Smooth muscle cell of the brain vasculature (primary cell): Measurements from ENCODE around the gene SUMO3.

Source experiments
- DNase-seq: peaks from one replicate; pipeline ENCODE4 v3.0.0-alpha.2; 2012; ENCODE audit warnings: low read depth, low spot score

Gene SUMO3

GRCh38 chr21:44817914-44818639 lies at the start of gene SUMO3:
Gene SUMO3, minus strand, starts transcription at chr21:44818062. Its CDS starts 94 bp downstream, at chr21:44817968.
- DNase-seq: peak; percentile 61

- no peak for DNase-seq
Observed at GRCh38 chr21:44867464-44867863, 49.6 kb upstream of the SUMO3 start.

- no peak for DNase-seq
Observed at GRCh38 chr21:44866780-44867179, 48.9 kb upstream of the SUMO3 start.

DNA sequence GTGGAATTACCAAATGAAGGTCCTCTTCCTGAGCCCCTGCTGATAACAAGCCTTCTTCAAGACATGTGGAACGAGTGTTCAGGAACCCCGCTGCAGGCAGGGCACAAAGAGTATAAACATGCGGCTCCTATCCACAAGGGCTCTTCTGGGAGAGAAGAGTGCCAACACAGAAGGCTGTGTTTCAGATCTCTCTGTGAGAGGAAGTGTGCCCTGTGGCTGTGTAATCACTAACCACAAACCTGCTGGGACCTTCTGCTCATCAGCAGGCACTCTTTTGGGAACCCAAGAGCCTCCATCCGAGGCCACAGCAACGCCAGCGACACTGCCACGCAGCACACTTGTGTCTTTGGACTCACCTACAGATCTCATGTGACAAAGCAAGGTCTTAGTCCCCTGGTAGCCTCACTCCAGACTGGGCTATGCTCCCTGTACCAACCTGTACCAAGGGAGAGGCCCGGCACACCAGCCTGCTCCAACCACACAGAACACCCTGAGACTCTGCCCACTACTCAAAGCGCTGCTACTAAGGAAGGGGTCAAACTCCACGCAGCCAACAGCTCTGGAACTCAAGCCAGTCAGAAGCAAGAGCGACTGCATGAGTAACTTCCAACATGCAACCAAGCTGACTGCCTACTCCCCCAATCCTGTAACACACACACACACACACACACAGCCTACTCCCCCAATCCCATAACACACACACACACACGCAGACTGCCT lies 47.9 kb upstream of the SUMO3 start:
- DNase-seq: no peak

DNA sequence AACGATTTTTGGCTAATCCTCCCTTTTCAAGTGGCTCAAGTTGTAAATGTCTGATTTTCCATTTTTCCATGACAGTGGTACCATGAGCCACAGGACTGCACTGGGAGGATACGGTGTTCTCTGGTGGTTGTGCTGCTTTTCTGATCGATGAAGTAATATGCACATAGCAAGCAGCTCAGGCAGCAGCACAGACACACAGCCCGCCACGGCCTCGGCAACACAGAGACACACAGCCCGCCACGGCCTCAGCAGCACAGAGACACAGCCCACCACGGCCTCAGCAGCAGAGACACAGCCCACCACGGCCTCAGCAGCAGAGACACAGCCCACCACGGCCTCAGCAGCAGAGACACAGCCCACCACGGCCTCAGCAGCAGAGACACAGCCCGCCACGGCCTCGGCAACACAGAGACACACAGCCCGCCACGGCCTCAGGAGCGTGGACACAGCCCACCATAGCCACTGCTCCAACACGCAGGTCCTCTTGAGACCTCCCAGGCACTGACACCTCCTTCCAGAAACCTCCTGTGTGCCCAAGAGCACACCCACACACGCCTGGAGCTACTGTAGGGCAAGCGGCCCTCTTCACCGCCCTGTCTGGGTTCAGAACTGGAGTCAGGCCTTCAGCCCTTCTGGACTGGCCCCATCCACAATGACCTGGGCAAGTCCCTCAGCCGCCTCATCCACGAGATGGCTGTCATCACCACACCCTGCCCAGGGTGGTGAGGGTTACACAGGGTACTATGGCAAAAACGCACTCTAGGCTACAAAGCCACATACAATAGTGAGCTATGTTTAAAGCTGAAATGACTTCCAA lies 45.2 kb upstream of the SUMO3 start:
- DNase-seq: no peak

- no peak for DNase-seq
Observed at GRCh38 chr21:44858791-44859190, 40.9 kb upstream of the SUMO3 start.

DNA sequence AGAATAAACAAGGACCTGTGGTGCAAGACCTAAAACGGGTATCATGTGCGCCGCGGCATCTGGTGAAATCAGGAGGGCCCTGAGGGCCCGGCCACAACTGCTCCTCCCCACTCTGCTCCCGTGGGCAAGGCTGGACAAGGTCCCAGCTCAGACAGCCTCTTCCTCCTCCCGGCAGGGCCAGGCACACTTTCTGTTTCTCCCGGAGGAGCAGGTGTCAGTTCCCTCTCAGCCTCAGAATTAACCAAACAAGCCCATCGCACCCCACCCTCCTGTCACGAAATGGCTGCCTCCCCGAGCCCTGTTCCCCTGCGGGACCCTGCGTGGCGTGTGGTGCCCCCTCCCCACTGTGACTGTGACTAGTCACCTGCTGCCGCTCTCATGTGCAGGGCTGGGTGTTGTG lies 40.4 kb upstream of the SUMO3 start:
- no peak for DNase-seq

DNA sequence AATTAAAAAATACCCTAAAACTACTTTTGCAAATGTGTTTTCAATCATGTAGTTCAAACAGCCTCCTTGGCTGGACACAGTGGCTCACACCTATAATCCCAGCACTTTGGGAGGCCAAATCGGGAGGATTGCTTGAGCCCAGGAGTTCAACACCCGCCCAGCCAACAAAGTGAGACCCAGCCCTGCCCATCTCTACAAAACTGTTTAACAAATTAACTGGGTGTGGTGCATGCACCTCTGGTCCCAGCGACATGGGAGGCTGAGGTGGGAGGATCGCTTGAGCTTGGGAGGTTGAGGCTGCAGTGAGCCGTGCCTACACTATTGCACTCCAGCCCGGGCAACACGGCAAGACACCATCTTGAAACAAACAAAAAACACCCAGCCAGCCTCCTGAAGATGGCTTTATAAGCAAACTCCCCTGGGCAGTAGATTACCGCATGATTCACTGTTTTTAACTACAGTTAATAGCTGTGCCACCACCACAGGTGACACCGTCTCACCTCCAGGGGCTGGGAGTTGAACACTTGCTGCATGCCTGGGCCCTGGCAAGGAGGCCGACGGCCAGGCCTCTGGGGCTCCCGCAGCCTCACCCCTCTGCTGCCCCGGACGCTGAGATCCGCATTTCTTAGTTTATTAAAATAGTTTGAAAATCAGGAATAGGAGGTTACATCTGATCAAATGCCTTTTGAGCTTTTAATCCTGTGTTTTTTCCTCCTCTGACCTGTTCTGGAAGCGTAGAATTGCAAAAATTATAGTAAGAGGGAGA lies 39.4 kb upstream of the SUMO3 start:
- DNase-seq: no peak

- no peak for DNase-seq
Observed at GRCh38 chr21:44856131-44856530, 38.3 kb upstream of the SUMO3 start.

- DNase-seq: no peak
Observed at GRCh38 chr21:44855572-44855971, 37.7 kb upstream of the SUMO3 start.

- no peak for DNase-seq
Observed at GRCh38 chr21:44854664-44855446, 37.0 kb upstream of the SUMO3 start.

GRCh38 chr21:44854391-44854663 lies 36.5 kb upstream of the SUMO3 start:
- DNase-seq: no peak

- DNase-seq: no peak
Observed at GRCh38 chr21:44853601-44854390, 35.9 kb upstream of the SUMO3 start.

GRCh38 chr21:44850905-44851657 lies 33.2 kb upstream of the SUMO3 start:
- no peak for DNase-seq

GRCh38 chr21:44850208-44850800 lies 32.4 kb upstream of the SUMO3 start:
- DNase-seq: no peak

DNA sequence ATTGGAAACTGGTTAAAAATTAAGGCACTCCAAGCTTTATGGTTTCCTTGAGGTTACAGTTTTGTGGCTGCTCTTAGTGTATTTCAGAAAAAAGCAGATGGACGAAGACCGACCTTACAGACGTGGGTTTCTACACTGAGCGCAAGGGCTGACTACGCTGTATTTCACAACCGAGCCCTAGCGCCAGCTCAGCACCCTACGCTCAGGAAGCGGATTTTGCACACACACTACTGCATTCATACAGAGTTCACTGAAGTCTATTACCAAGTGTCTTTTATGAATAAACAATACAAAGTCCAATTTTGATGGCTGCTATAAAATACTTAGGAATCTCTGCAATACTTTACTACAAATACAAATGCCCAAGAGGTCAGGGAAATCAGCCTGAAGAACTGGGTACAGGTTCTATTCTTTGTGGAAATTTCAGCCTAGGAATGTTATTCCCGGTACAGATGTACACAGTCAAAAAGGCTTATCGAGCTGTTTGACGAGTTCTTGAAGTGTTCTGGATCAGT lies 31.8 kb upstream of the SUMO3 start:
- no peak for DNase-seq

DNA sequence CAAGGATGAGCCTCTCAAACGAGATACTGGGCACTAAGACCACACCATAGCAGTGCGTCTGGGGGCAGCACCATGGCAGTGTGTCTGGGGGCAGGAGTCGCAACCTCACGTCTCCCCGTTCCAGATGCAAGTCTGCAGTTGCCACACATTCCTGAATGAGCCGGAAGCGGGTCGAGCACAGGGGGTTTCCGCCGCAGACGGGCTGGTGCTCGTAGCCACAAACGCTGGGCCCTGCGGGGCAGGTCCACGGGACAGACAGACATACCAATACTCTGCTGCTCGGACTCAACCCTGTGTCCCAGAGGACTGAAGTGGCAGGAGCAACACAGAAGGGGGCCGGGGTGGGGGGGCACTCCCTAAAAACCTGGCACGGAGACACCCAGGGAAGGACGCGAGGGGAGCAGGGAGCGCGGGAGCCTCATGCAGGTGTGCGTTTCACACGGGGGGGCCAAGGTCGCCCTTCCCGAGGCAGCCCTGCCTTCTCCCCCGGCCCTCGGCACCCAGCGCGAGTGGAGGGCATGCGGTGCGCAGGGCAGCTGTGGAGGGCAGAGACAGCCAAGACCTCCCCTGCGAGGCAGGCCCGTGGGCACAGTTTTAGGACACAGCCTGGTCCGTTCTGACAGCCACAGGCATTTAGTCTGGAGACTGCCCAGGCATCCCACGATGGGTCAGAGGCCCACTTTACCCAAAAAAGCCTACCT lies 31.1 kb upstream of the SUMO3 start:
- no peak for DNase-seq
